Activated B cell treated with CpG ODN at 0.5 μM for 24 hours (primary cell): ENCODE measurements around the gene CYB5B. TPM values are rescaled to one million over a fixed set of nuclear protein-coding genes. Genes with fewer than 3 reads are reported as not detected.

Source experiments
- ATAC-seq: fragments of 200-7000 bp; cut with Tn5 transposase; one replicate; pipeline ENCODE4 v1.10.0; 2021; ENCODE audit warnings: low read depth, mild to moderate bottlenecking, moderate library complexity
- CTCF ChIA-PET: fragments of 350-600 bp; sonication (Branson Sonifier 250); formaldehyde crosslinking; loops from one replicate; lab custom pipeline; 2021; ENCODE audit warnings: antibody characterized with exemption; lab: Charles Lee
- POLR2A ChIA-PET: fragments of 350-600 bp; sonication (Branson Sonifier 250); formaldehyde crosslinking; loops from one replicate; lab custom pipeline; 2021; ENCODE audit warnings: antibody characterized with exemption; lab: Charles Lee
- DNase-seq: peaks from one replicate; pipeline ENCODE4 v3.0.0; 2022
- H3K27ac Mint-ChIP-seq: one replicate; pipeline ENCODE4 v1.8.0; 2020; ENCODE audit warnings: mixed read lengths
- H3K27me3 Mint-ChIP-seq: one replicate; pipeline ENCODE4 v1.8.0; 2021; ENCODE audit warnings: mixed read lengths
- H3K36me3 Mint-ChIP-seq: one replicate; pipeline ENCODE4 v1.8.0; 2021; ENCODE audit warnings: low read depth, mixed read lengths
- H3K4me1 Mint-ChIP-seq: one replicate; pipeline ENCODE4 v1.8.0; 2021; ENCODE audit warnings: mixed read lengths
- H3K4me3 Mint-ChIP-seq: one replicate; pipeline ENCODE4 v1.8.0; 2020; ENCODE audit warnings: mild to moderate bottlenecking, mixed read lengths
- H3K9me3 Mint-ChIP-seq: one replicate; pipeline ENCODE4 v1.8.0; 2020; ENCODE audit warnings: mixed read lengths
- CTCF ChIP-seq: fragments of 200-600 bp; IDR thresholded peaks from one replicate; pipeline ENCODE4 v1.8.0; 2022; ENCODE audit warnings: antibody characterized with exemption, mild to moderate bottlenecking
- intact Hi-C: fragments of 100-400 bp; cut with micrococcal nuclease; formaldehyde crosslinking; loops from one replicate; pipeline ENCODE4 v1.15.1; 2024
- total RNA-seq: library from RNA; stranded (reverse); gene quantifications from 2 replicates; pipeline ENCODE4 v1.2.3, GENCODE V29; 2022

Gene CYB5B
- total RNA-seq, 1 donor from 2014 or later, result 115 TPM

GRCh38 chr16:69381231-69381630, 43.2 kb upstream of the CYB5B start:
- POLR2A ChIA-PET, result interaction anchor here (0.6 to 1.6 kb wide), 7 partner anchors 10 to 868 kb away, joined by 3 to 8 read pairs (median 4); no protein-coding TSS in a partner anchor
- ATAC-seq (no peak), DNase-seq (no peak)
- peaks cover 55% of the 10 kb centered on the region for H3K4me1 Mint-ChIP-seq
- H3K9me3 Mint-ChIP-seq, result no peaks in the 10 kb centered on the region
- no peak for TF ChIP-seq CTCF
- no peak overlapping the region for H3K4me3 Mint-ChIP-seq
- intact Hi-C loops, result loop anchor here (10.0 kb wide), 1 partner anchor 1576 kb away; the partner anchor contains the start of genes RANBP10 and TSNAXIP1
- CTCF ChIA-PET, result interaction anchor here (0.7 to 1.2 kb wide), 2 partner anchors 14 to 15 kb away, joined by 3 to 4 read pairs; no protein-coding TSS in a partner anchor
- H3K27ac Mint-ChIP-seq, result peak overlapping the region; percentile 82
- H3K27me3 Mint-ChIP-seq, result no peaks in the 10 kb centered on the region
- peaks cover 61% of the 10 kb centered on the region for H3K36me3 Mint-ChIP-seq

GRCh38 chr16:69382421-69382820, 42.0 kb upstream of the CYB5B start:
- Mint-ChIP-seq H3K4me1 (peaks cover 57% of the 10 kb centered on the region), H3K4me3 (no peak overlapping the region), H3K27me3 (no peaks in the 10 kb centered on the region), H3K36me3 (peaks cover 57% of the 10 kb centered on the region), H3K27ac (peak overlapping the region; percentile 66), H3K9me3 (no peaks in the 10 kb centered on the region)
- POLR2A ChIA-PET, result interaction anchor here (1.5 kb wide), 1 partner anchor 182 kb away, joined by 4 read pairs; no protein-coding TSS in a partner anchor
- TF ChIP-seq CTCF, result no peak
- DNase-seq (no peak), ATAC-seq (no peak)
- intact Hi-C loops, result loop anchor here (10.0 kb wide), 1 partner anchor 1578 kb away; the partner anchor contains the start of genes RANBP10 and TSNAXIP1
- CTCF ChIA-PET, result no interaction called here

- DNase-seq (no peak), ATAC-seq (no peak)
- POLR2A ChIA-PET, result interaction anchor here (1.1 to 1.5 kb wide), 7 partner anchors 11 to 369 kb away, joined by 3 to 8 read pairs (median 4); partner anchors contain the start of genes COG8, CYB5B, NOB1 and PDF
- Mint-ChIP-seq H3K9me3 (no peaks in the 10 kb centered on the region), H3K4me1 (peaks cover 43% of the 10 kb centered on the region), H3K4me3 (peak overlapping the region; percentile 90), H3K27me3 (no peaks in the 10 kb centered on the region), H3K36me3 (peaks cover 36% of the 10 kb centered on the region), H3K27ac (peak overlapping the region; percentile 84)
- intact Hi-C loops, result loop anchor here (1.0 to 10.0 kb wide), 6 partner anchors 14 to 1580 kb away; partner anchors contain the start of genes CHTF8, CYB5B, PDF and RANBP10
- CTCF ChIA-PET, result no interaction called here
- TF ChIP-seq CTCF, result no peak
These were observed 39.4 kb upstream of the CYB5B start for GRCh38 chr16:69384974-69385373.

GRCh38 chr16:69386596-69386995, 37.8 kb upstream of the CYB5B start:
- ATAC-seq (no peak), DNase-seq (no peak)
- peak overlapping the region; percentile 90 for H3K4me3 Mint-ChIP-seq
- H3K36me3 Mint-ChIP-seq, result peaks cover 24% of the 10 kb centered on the region
- H3K27me3 Mint-ChIP-seq, result no peaks in the 10 kb centered on the region
- H3K9me3 Mint-ChIP-seq, result no peaks in the 10 kb centered on the region
- intact Hi-C loops, result loop anchor here (1.0 to 10.0 kb wide), 3 partner anchors 47 to 1582 kb away; partner anchors contain the start of genes CHTF8, COG8, NIP7 and RANBP10
- POLR2A ChIA-PET, result interaction anchor here (0.6 to 1.9 kb wide), 6 partner anchors 9 to 368 kb away, joined by 3 to 8 read pairs (median 4); partner anchors contain the start of gene NOB1
- no peak for TF ChIP-seq CTCF
- CTCF ChIA-PET, result interaction anchor here (1.5 kb wide), 1 partner anchor 9 kb away, joined by 6 read pairs; no protein-coding TSS in a partner anchor
- H3K4me1 Mint-ChIP-seq, result peaks cover 36% of the 10 kb centered on the region
- H3K27ac Mint-ChIP-seq, result peak overlapping the region; percentile 89
